Lower lobe of right lung (tissue), 2 donors: ENCODE results near the gene TGFB3. TPM values are rescaled to one million over a fixed set of nuclear protein-coding genes. Genes with fewer than 3 reads are reported as not detected.

ENCODE experiments used
- ATAC-seq, 2 donors: fragments of 200-7000 bp; cut with Tn5 transposase; one replicate each; pipeline ENCODE4 v1.9.1; 2020 to 2022; ENCODE audit warnings: mild to moderate bottlenecking in 2 of 2, moderate library complexity in 2 of 2
- DNase-seq: peaks from one replicate; pipeline ENCODE4 v3.0.0-alpha.2; 2020
- H3K27ac ChIP-seq: fragments of 200-600 bp; one replicate; pipeline ENCODE4 v1.8.0; 2022
- H3K27me3 ChIP-seq: fragments of 200-600 bp; one replicate; pipeline ENCODE4 v1.8.0; 2022; ENCODE audit warnings: low read depth
- H3K36me3 ChIP-seq: fragments of 200-600 bp; one replicate; pipeline ENCODE4 v1.8.0; 2022; ENCODE audit warnings: mild to moderate bottlenecking
- H3K4me1 ChIP-seq: fragments of 200-600 bp; one replicate; pipeline ENCODE4 v1.8.0; 2022
- H3K4me3 ChIP-seq: fragments of 200-600 bp; one replicate; pipeline ENCODE4 v1.8.0; 2022; ENCODE audit warnings: mild to moderate bottlenecking
- H3K9me3 ChIP-seq: fragments of 200-600 bp; one replicate; pipeline ENCODE4 v1.8.0; 2022
- CTCF ChIP-seq: fragments of 200-600 bp; IDR thresholded peaks from one replicate; pipeline ENCODE4 v1.8.0; 2022; ENCODE audit warnings: antibody characterized with exemption, mild to moderate bottlenecking
- intact Hi-C: fragments of 100-400 bp; cut with DNase I; formaldehyde crosslinking; loops from one replicate; pipeline ENCODE4 v1.11.0; 2022
- total RNA-seq: library from RNA; stranded (reverse); fragmentation: NEBNext Ultra II Directional; extraction: Animal tissue kit (Norgen Biotek cat#: 25700); gene quantifications from one replicate; pipeline ENCODE4 v1.2.1, GENCODE V29; 2021
- donor health status: DM: no; HTN: yes; CAD: no; lungs with severe emphysema.

Gene TGFB3
- total RNA-seq, 1 donor from 2014 or later = 15.7 TPM

GRCh38 chr14:75969891-75970290 lies 11.9 kb downstream of the TGFB3 start:
- no peaks in the 10 kb centered on the region for H3K27me3 ChIP-seq
- no peak overlapping the region for H3K27ac ChIP-seq
- H3K36me3 ChIP-seq = peaks cover 41% of the 10 kb centered on the region
- ATAC-seq = no peak
- no peaks in the 10 kb centered on the region for H3K4me1 ChIP-seq
- H3K4me3 ChIP-seq = no peak overlapping the region
- DNase-seq = no peak
- no peak for TF ChIP-seq CTCF
- intact Hi-C loops = no loop called here
- no peaks in the 10 kb centered on the region for H3K9me3 ChIP-seq

- no peak for TF ChIP-seq CTCF
- ATAC-seq (no peak), DNase-seq (no peak)
- Histone ChIP-seq H3K4me3 (no peak overlapping the region), H3K27me3 (no peaks in the 10 kb centered on the region), H3K36me3 (peaks cover 49% of the 10 kb centered on the region), H3K9me3 (no peaks in the 10 kb centered on the region), H3K27ac (no peak overlapping the region), H3K4me1 (no peaks in the 10 kb centered on the region)
- intact Hi-C loops = no loop called here
Measured at GRCh38 chr14:75969126-75969525, 12.7 kb downstream of the TGFB3 start.

- ATAC-seq (no peak), DNase-seq (no peak)
- H3K36me3 ChIP-seq = peaks cover 55% of the 10 kb centered on the region
- intact Hi-C loops = no loop called here
- no peaks in the 10 kb centered on the region for H3K4me1 ChIP-seq
- H3K27ac ChIP-seq = no peak overlapping the region
- H3K27me3 ChIP-seq = no peaks in the 10 kb centered on the region
- no peaks in the 10 kb centered on the region for H3K9me3 ChIP-seq
- H3K4me3 ChIP-seq = no peak overlapping the region
- TF ChIP-seq CTCF = no peak
Measured at GRCh38 chr14:75968456-75968855, 13.3 kb downstream of the TGFB3 start.

- DNase-seq (no peak), ATAC-seq (no peak)
- no peaks in the 10 kb centered on the region for H3K4me1 ChIP-seq
- no peaks in the 10 kb centered on the region for H3K9me3 ChIP-seq
- peaks cover 55% of the 10 kb centered on the region for H3K36me3 ChIP-seq
- no peaks in the 10 kb centered on the region for H3K27me3 ChIP-seq
- intact Hi-C loops = no loop called here
- no peak for TF ChIP-seq CTCF
- no peak overlapping the region for H3K27ac ChIP-seq
- no peak overlapping the region for H3K4me3 ChIP-seq
Measured at GRCh38 chr14:75967866-75968265, 13.9 kb downstream of the TGFB3 start.

GRCh38 chr14:75961662-75962061 lies 20.1 kb downstream of the TGFB3 start:
- Histone ChIP-seq H3K36me3 (peaks cover 50% of the 10 kb centered on the region), H3K4me3 (no peak overlapping the region), H3K4me1 (no peaks in the 10 kb centered on the region), H3K9me3 (no peaks in the 10 kb centered on the region), H3K27me3 (no peaks in the 10 kb centered on the region), H3K27ac (no peak overlapping the region)
- ATAC-seq (no peak), DNase-seq (no peak)
- intact Hi-C loops = no loop called here
- no peak for TF ChIP-seq CTCF

GRCh38 chr14:75960231-75960630 lies 21.6 kb downstream of the TGFB3 start:
- Histone ChIP-seq H3K27ac (no peak overlapping the region), H3K27me3 (no peaks in the 10 kb centered on the region), H3K9me3 (no peaks in the 10 kb centered on the region), H3K36me3 (peaks cover 40% of the 10 kb centered on the region), H3K4me3 (no peak overlapping the region), H3K4me1 (no peaks in the 10 kb centered on the region)
- DNase-seq = no peak
- no peak for ATAC-seq
- intact Hi-C loops = no loop called here
- TF ChIP-seq CTCF = no peak
